ENCODE results near the gene ZFR. TPM values are rescaled to one million over a fixed set of nuclear protein-coding genes. Genes with fewer than 3 reads are reported as not detected.

Gene ZFR
- total and polyA plus RNA-seq, 12 donors, result 26.8 to 78.6 (median 58.6) TPM

DNA sequence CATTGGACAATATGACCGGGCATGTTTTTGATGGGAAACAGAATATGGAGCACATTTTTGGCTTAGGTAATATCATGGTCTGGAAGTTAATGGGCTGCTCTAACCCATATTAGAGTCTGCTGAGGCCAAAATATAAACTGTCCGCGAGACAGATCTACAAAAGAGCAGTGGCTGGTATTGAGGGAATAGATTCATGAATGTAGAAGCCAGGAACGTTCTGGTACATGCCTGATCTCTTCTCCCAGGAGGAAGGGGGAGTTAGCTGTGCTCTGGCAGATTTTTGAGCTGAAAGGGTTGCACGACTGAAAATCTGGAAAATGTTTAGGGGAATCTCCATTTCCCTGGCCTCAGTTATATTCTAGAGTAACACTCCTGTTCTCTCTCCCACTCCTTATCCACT, 42.9 kb upstream of the ZFR start:
- no peak for DNase-seq
- peak in 1 of 8 donors; percentile 60 for ATAC-seq
- Histone ChIP-seq H3K36me3 (no peaks in the 10 kb centered on the region), H3K9me3 (no peaks in the 10 kb centered on the region), H3K4me1 (peaks cover 0 to 9% (median 0%) of the 10 kb centered on the region in 9 donors), H3K27me3 (no peaks in the 10 kb centered on the region), H3K4me3 (no peak overlapping the region), H3K27ac (peak overlapping the region in 2 of 10 donors; percentile 14 to 67)
- WGBS, 2 donors, result 71% methylated on average over 5 of the region's 5 CpGs
- TF ChIP-seq, protein P1, sequence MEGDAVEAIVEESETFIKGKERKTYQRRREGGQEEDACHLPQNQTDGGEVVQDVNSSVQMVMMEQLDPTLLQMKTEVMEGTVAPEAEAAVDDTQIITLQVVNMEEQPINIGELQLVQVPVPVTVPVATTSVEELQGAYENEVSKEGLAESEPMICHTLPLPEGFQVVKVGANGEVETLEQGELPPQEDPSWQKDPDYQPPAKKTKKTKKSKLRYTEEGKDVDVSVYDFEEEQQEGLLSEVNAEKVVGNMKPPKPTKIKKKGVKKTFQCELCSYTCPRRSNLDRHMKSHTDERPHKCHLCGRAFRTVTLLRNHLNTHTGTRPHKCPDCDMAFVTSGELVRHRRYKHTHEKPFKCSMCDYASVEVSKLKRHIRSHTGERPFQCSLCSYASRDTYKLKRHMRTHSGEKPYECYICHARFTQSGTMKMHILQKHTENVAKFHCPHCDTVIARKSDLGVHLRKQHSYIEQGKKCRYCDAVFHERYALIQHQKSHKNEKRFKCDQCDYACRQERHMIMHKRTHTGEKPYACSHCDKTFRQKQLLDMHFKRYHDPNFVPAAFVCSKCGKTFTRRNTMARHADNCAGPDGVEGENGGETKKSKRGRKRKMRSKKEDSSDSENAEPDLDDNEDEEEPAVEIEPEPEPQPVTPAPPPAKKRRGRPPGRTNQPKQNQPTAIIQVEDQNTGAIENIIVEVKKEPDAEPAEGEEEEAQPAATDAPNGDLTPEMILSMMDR (IDR thresholded peaks at IDR 0.05), result no peak
- intact Hi-C loops (cut with DNase I), result loop anchor here in 5 of 10 donors (5.0 kb wide), 3 partner anchors 100 to 125 kb away; partner anchors contain the start of gene SUB1 (in 2 of the 5)

DNA sequence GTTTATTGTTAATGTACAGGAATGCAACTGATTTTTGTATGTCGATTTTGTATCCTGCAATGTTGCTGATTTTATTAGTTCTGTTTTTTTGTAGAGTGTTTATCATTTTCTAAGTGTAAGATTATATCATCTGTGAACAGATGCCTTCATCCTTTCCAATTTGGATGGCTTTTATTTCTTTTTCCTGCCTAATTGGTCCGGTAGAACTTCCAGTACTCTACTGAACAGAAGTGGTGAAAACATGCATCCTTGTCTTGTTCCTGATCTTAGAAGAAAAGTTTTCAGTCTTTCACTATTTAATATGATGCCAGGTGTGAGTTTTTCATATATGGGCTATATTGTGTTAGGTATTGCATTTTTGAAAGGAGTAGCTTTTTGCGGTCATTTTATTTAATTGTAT, 42.5 kb upstream of the ZFR start:
- no peaks in the 10 kb centered on the region for H3K36me3 ChIP-seq
- H3K27ac ChIP-seq, result peak overlapping the region in 2 of 10 donors; percentile 14 to 67
- no peaks in the 10 kb centered on the region for H3K27me3 ChIP-seq
- intact Hi-C loops (cut with DNase I), result loop anchor here in 5 of 10 donors (5.0 kb wide), 3 partner anchors 100 to 125 kb away; partner anchors contain the start of gene SUB1 (in 2 of the 5)
- TF ChIP-seq, protein P1 (IDR thresholded peaks at IDR 0.05), result no peak
- H3K4me1 ChIP-seq, result peaks cover 0 to 9% (median 0%) of the 10 kb centered on the region in 9 donors
- DNase-seq (no peak), ATAC-seq (peak in 1 of 8 donors; percentile 66)
- H3K4me3 ChIP-seq, result no peak overlapping the region
- WGBS, 2 donors, result 70 to 75% methylated on average over 3 of the region's 3 CpGs
- no peaks in the 10 kb centered on the region for H3K9me3 ChIP-seq

DNA sequence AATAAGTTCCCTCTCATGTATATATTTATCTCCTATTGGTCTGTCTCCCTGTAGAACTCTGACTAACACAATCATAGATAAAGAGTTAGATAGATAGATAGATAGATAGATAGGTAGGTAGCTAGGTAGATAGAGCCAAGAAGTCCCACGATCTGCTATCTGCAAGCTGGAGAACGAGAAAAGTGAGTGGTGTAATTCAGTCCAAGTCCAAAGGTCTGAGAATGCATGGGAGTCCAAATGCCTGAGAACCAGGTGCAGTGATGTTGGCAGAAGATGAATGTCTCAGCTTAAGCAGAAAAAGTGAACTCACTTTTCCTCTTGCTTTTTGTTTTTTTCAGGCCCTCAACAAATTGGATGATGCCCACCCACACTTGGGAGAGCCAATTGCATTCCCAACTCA, 37.7 kb upstream of the ZFR start:
- ATAC-seq (no peak), DNase-seq (no peak)
- intact Hi-C loops (cut with DNase I), result no loop called here

DNA sequence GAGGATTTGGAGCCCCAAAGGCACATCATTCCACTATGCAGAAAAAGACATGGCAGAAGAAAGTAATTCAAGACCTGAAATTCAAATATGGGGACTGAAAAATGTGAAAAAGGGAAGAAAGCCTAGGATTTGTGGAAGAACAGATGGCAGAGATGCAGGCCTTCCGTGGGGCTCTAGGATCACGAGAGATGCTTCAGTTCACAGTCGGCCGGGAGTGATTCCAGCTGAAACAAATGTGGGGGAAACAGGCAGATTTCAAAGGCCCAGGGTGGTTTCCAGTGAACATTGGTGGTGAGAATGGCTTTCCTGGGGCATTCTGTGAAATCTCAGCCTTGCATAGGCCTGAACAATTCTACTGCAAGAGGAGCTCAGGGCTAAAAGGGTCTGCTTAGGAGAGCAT, 34.6 kb upstream of the ZFR start:
- intact Hi-C loops (cut with DNase I), result loop anchor here in 1 of 10 donors (10.0 kb wide), 1 partner anchor 244 kb away; no protein-coding TSS in a partner anchor
- no peak for DNase-seq
- Histone ChIP-seq H3K27me3 (no peaks in the 10 kb centered on the region), H3K4me3 (no peak overlapping the region), H3K9me3 (no peaks in the 10 kb centered on the region), H3K27ac (no peak overlapping the region), H3K36me3 (no peaks in the 10 kb centered on the region), H3K4me1 (no peaks in the 10 kb centered on the region)
- ATAC-seq, result no peak
- WGBS, 2 donors, result 73 to 82% methylated on average over 4 of the region's 4 CpGs
- TF ChIP-seq, protein P1 (IDR thresholded peaks at IDR 0.05), result no peak

More for the DNA sequence above, 37.7 kb upstream of the ZFR start:
- Histone ChIP-seq H3K27ac (no peak overlapping the region), H3K4me3 (no peak overlapping the region), H3K4me1 (no peaks in the 10 kb centered on the region), H3K36me3 (no peaks in the 10 kb centered on the region), H3K27me3 (no peaks in the 10 kb centered on the region), H3K9me3 (no peaks in the 10 kb centered on the region)
- TF ChIP-seq, protein P1 (IDR thresholded peaks at IDR 0.05), result no peak
- WGBS, 2 donors, result 77 to 81% methylated on average over 2 of the region's 2 CpGs
